GM23338 (cell line): ENCODE data around the gene STK39. TPM values are rescaled to one million over a fixed set of nuclear protein-coding genes. Genes with fewer than 3 reads are reported as not detected.

Experiments
- ATAC-seq: fragments of 200-7000 bp; cut with Tn5 transposase; 3 replicates; pipeline ENCODE4 v1.9.1; 2020
- DNase-seq: peaks from one replicate; pipeline ENCODE4 v3.0.0-alpha.2; 2015; ENCODE audit warnings: low spot score
- H2AFZ ChIP-seq: fragments of 200-600 bp; sonication (generic); 2 replicates; pipeline ENCODE4 v1.8.0; 2016; ENCODE audit warnings: antibody characterized with exemption, mild to moderate bottlenecking, moderate library complexity
- H3F3A ChIP-seq: fragments of 200-600 bp; sonication (generic); replicated peaks from 2 replicates; pipeline ENCODE4 v1.8.0; 2017; ENCODE audit warnings: antibody characterized with exemption, mixed run types, low read depth
- H3K27ac ChIP-seq: fragments of 200-600 bp; sonication (generic); 2 replicates; pipeline ENCODE4 v1.6.1; 2016; ENCODE audit warnings: low read depth
- H3K27me3 ChIP-seq: fragments of 200-600 bp; sonication (generic); 2 replicates; pipeline ENCODE4 v1.8.0; 2016; ENCODE audit warnings: mild to moderate bottlenecking, mixed run types, moderate library complexity; ENCODE audit not compliant: insufficient read depth
- H3K36me3 ChIP-seq: fragments of 200-600 bp; sonication (generic); 2 replicates; pipeline ENCODE4 v1.8.0; 2016; ENCODE audit warnings: mild to moderate bottlenecking; ENCODE audit not compliant: insufficient read depth
- H3K4me1 ChIP-seq: fragments of 200-600 bp; sonication (generic); 2 replicates; pipeline ENCODE4 v1.8.0; 2016; ENCODE audit warnings: mild to moderate bottlenecking, moderate library complexity; ENCODE audit not compliant: insufficient read depth
- H3K4me2 ChIP-seq: fragments of 200-600 bp; sonication (generic); 2 replicates; pipeline ENCODE4 v1.7.1; 2017; ENCODE audit warnings: mixed run types
- H3K4me3 ChIP-seq: fragments of 200-600 bp; sonication (generic); 2 replicates; pipeline ENCODE4 v1.6.1; 2016; ENCODE audit warnings: mixed run types
- H3K79me2 ChIP-seq: fragments of 200-600 bp; sonication (generic); replicated peaks from 2 replicates; pipeline ENCODE4 v1.8.0; 2017; ENCODE audit warnings: mild to moderate bottlenecking; ENCODE audit not compliant: insufficient read depth
- H3K9me2 ChIP-seq: fragments of 200-600 bp; sonication (generic); 2 replicates; pipeline ENCODE4 v1.8.0; 2017; ENCODE audit not compliant: insufficient read depth
- H4K20me1 ChIP-seq: fragments of 200-600 bp; sonication (generic); replicated peaks from 2 replicates; pipeline ENCODE4 v1.8.0; 2017; ENCODE audit warnings: mild to moderate bottlenecking; ENCODE audit not compliant: insufficient read depth
- H3K27ac Mint-ChIP-seq: 2 replicates; pipeline ENCODE4 v1.8.0; 2020; ENCODE audit warnings: inconsistent platforms, mild to moderate bottlenecking, moderate library complexity, mixed read lengths
- H3K27me3 Mint-ChIP-seq: 3 replicates; pipeline ENCODE4 v1.8.0; 2022; ENCODE audit warnings: low read depth, mild to moderate bottlenecking, moderate library complexity, mixed read lengths, inconsistent platforms; ENCODE audit not compliant: insufficient read depth, poor library complexity
- H3K36me3 Mint-ChIP-seq: 3 replicates; pipeline ENCODE4 v1.8.0; 2021; ENCODE audit warnings: low read depth, mild to moderate bottlenecking, inconsistent platforms, moderate library complexity, mixed read lengths
- H3K4me1 Mint-ChIP-seq: 3 replicates; pipeline ENCODE4 v1.8.0; 2020; ENCODE audit warnings: mild to moderate bottlenecking, inconsistent platforms, mixed read lengths
- H3K4me3 Mint-ChIP-seq: 3 replicates; pipeline ENCODE4 v1.8.0; 2021; ENCODE audit warnings: moderate library complexity, mild to moderate bottlenecking, inconsistent platforms, mixed read lengths
- H3K9me3 Mint-ChIP-seq: 3 replicates; pipeline ENCODE4 v1.8.0; 2020; ENCODE audit warnings: moderate library complexity, mild to moderate bottlenecking, inconsistent platforms, mixed read lengths
- CTCF ChIP-seq, 2 experiments: fragments of 200-600 bp in 1 of 2; sonication (generic) in 1 of 2; conservative IDR thresholded peaks; 2 replicates each; pipeline versions ENCODE4 v1.5.1 to v1.6.1; 2016 to 2017; ENCODE audit warnings: antibody characterized with exemption in 2 of 2, low read depth in 2 of 2, mild to moderate bottlenecking in 2 of 2, moderate library complexity in 1 of 2
- JUNB ChIP-seq: IDR thresholded peaks from one replicate; pipeline ENCODE4 v1.6.1; 2016; ENCODE audit warnings: antibody characterized with exemption; ENCODE audit not compliant: unreplicated experiment
- NANOG ChIP-seq: IDR thresholded peaks from 2 replicates; pipeline ENCODE4 v1.6.1; 2016; ENCODE audit warnings: antibody characterized with exemption, borderline replicate concordance
- POLR2AphosphoS5 ChIP-seq: IDR thresholded peaks from 2 replicates; pipeline ENCODE4 v1.6.1; 2016; ENCODE audit warnings: antibody characterized with exemption, low read depth
- STAT1 ChIP-seq: IDR thresholded peaks from one replicate; pipeline ENCODE4 v1.6.1; 2016; ENCODE audit warnings: antibody characterized with exemption; ENCODE audit not compliant: unreplicated experiment
- ZNF114 ChIP-seq: fragments of 250-450 bp; sonication (Bioruptor Pico); IDR thresholded peaks from 2 replicates; pipeline ENCODE4 v1.5.0; 2020; ENCODE audit warnings: mild to moderate bottlenecking, moderate library complexity
- ZNF331 ChIP-seq: fragments of 250-450 bp; sonication (Bioruptor Pico); IDR thresholded peaks from 2 replicates; pipeline ENCODE4 v1.5.0; 2020; ENCODE audit warnings: low read depth, mild to moderate bottlenecking, moderate library complexity
- polyA plus RNA-seq: library from polyadenylated mRNA; unstranded; fragments of >200 nt; fragmentation: Nextera tagmentation; extraction: Ambion mirVana; gene quantifications from 2 replicates; pipeline ENCODE4 v1.2.1, GENCODE V29; 2016
- total RNA-seq: library from RNA; depleted of rRNA; stranded (reverse); fragments of >200 nt; shearing (Covaris generic); gene quantifications from 2 replicates; pipeline ENCODE4 v1.2.3, GENCODE V29; 2014
- TF ChIP-seq, protein P1 (sequence below): IDR thresholded peaks from one replicate; pipeline ENCODE4 v1.6.1; 2018; ENCODE audit warnings: antibody characterized with exemption; ENCODE audit not compliant: unreplicated experiment

STK39 gene
- total and polyA plus RNA-seq, 2 experiments from 2014 or later: 9.5 to 16.9 TPM

- peaks cover 2% of the 10 kb centered on the region for H3K27me3 Mint-ChIP-seq
- H3F3A ChIP-seq: peaks cover 2% of the 10 kb centered on the region; the same call in 1 of the 2 replicates
- H3K36me3 Mint-ChIP-seq: no peaks in the 10 kb centered on the region; the same call in 2 of the 3 replicates
- H3K27ac ChIP-seq: 0 out of 2 replicates have a peak overlapping the region, but pooled peaks have one; percentile 39
- H3K9me2 ChIP-seq: peaks cover 5% of the 10 kb centered on the region; the same call in 1 of the 2 replicates
- H3K36me3 ChIP-seq: no peaks in the 10 kb centered on the region
- ATAC-seq (peak; percentile 55), DNase-seq (peak; percentile 20)
- no peak overlapping the region for H3K27ac Mint-ChIP-seq
- H3K27me3 ChIP-seq: peaks cover 8% of the 10 kb centered on the region; the same call in 1 of the 2 replicates
- H3K4me2 ChIP-seq: peak overlapping the region; percentile 65
- H3K4me3 ChIP-seq: 0 out of 2 replicates have a peak overlapping the region, but pooled peaks have one; percentile 15
- peaks cover 23% of the 10 kb centered on the region for H3K4me1 Mint-ChIP-seq
- H3K4me3 Mint-ChIP-seq: no peak overlapping the region
- TF ChIP-seq STAT1 (no peak), ZNF331 (CRISPR knock-in tag) (no peak), CTCF (conservative IDR thresholded peaks at IDR 0.05; ENCODE audit: low read depth in 2 of 2) (no peak), JUNB (no peak), ZNF114 (CRISPR knock-in tag) (no peak)
- peaks cover 53% of the 10 kb centered on the region for H3K4me1 ChIP-seq
- H4K20me1 ChIP-seq: 0 out of 2 replicates have a peak, but pooled peaks cover 8% of the 10 kb centered on the region
- H3K9me3 Mint-ChIP-seq: no peaks in the 10 kb centered on the region
- H2AFZ ChIP-seq: no peak overlapping the region
- peaks cover 24% of the 10 kb centered on the region for H3K79me2 ChIP-seq
Observed at GRCh38 chr2:168241208-168241607, 6.2 kb downstream of the STK39 start.

DNA sequence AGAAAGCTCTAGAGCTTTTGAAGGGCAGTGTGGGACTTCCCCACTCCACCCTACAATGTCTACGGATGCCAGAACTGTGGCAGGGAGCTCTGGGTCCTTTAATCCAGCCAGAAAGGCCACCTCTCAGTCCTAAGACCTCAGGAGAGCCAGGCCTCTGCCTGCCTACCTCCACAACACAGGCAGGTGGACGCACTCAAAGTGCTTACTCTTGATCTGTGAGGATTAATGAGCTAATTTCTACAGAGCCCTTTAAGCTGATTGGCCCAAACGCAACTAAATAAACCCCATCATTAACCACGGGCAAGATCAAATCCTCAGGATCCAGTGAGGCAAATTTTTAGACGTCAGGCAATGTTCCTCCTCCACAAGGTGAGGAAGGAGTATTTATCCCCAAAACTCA, 8.1 kb downstream of the STK39 start:
- no peak overlapping the region for H3K27ac ChIP-seq
- no peak overlapping the region for H2AFZ ChIP-seq
- no peak overlapping the region for H3K4me3 ChIP-seq
- H3K4me3 Mint-ChIP-seq: no peak overlapping the region
- H3K27ac Mint-ChIP-seq: no peak overlapping the region
- H3K27me3 Mint-ChIP-seq: no peaks in the 10 kb centered on the region
- H3K9me3 Mint-ChIP-seq: no peaks in the 10 kb centered on the region
- peaks cover 24% of the 10 kb centered on the region for H3K79me2 ChIP-seq
- H3K36me3 Mint-ChIP-seq: peaks cover 3% of the 10 kb centered on the region; the same call in 2 of the 3 replicates
- peaks cover 5% of the 10 kb centered on the region; the same call in 1 of the 2 replicates for H3K9me2 ChIP-seq
- H3K36me3 ChIP-seq: no peaks in the 10 kb centered on the region
- 0 out of 2 replicates have a peak, but pooled peaks cover 2% of the 10 kb centered on the region for H4K20me1 ChIP-seq
- H3K27me3 ChIP-seq: no peaks in the 10 kb centered on the region
- ATAC-seq (no peak), DNase-seq (no peak)
- H3K4me1 ChIP-seq: peaks cover 35% of the 10 kb centered on the region
- H3K4me2 ChIP-seq: no peak overlapping the region
- peaks cover 2% of the 10 kb centered on the region; the same call in 1 of the 2 replicates for H3F3A ChIP-seq
- H3K4me1 Mint-ChIP-seq: peaks cover 9% of the 10 kb centered on the region
- TF ChIP-seq, protein P1, sequence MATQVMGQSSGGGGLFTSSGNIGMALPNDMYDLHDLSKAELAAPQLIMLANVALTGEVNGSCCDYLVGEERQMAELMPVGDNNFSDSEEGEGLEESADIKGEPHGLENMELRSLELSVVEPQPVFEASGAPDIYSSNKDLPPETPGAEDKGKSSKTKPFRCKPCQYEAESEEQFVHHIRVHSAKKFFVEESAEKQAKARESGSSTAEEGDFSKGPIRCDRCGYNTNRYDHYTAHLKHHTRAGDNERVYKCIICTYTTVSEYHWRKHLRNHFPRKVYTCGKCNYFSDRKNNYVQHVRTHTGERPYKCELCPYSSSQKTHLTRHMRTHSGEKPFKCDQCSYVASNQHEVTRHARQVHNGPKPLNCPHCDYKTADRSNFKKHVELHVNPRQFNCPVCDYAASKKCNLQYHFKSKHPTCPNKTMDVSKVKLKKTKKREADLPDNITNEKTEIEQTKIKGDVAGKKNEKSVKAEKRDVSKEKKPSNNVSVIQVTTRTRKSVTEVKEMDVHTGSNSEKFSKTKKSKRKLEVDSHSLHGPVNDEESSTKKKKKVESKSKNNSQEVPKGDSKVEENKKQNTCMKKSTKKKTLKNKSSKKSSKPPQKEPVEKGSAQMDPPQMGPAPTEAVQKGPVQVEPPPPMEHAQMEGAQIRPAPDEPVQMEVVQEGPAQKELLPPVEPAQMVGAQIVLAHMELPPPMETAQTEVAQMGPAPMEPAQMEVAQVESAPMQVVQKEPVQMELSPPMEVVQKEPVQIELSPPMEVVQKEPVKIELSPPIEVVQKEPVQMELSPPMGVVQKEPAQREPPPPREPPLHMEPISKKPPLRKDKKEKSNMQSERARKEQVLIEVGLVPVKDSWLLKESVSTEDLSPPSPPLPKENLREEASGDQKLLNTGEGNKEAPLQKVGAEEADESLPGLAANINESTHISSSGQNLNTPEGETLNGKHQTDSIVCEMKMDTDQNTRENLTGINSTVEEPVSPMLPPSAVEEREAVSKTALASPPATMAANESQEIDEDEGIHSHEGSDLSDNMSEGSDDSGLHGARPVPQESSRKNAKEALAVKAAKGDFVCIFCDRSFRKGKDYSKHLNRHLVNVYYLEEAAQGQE: no peak
- TF ChIP-seq STAT1 (no peak), ZNF331 (CRISPR knock-in tag) (no peak), CTCF (conservative IDR thresholded peaks at IDR 0.05; ENCODE audit: low read depth in 2 of 2) (no peak), POLR2AphosphoS5 (no peak), NANOG (no peak)
